CD4-positive, alpha-beta T cell (primary cell): Measurements from ENCODE around the gene CLIC4. TPM values are rescaled to one million over a fixed set of nuclear protein-coding genes. Genes with fewer than 3 reads are reported as not detected.

Source experiments
- ATAC-seq: fragments of 200-7000 bp; cut with Tn5 transposase; one replicate; pipeline ENCODE4 v1.10.0; 2022; ENCODE audit warnings: mild to moderate bottlenecking; ENCODE audit not compliant: poor library complexity
- CTCF ChIA-PET: fragments of 350-600 bp; sonication (Branson Sonifier 250); formaldehyde crosslinking; loops from one replicate; lab custom pipeline; 2021; ENCODE audit warnings: antibody characterized with exemption, inconsistent platforms; lab: Charles Lee
- POLR2A ChIA-PET: fragments of 350-600 bp; sonication (Branson Sonifier 250); formaldehyde crosslinking; loops from one replicate; lab custom pipeline; 2021; ENCODE audit warnings: antibody characterized with exemption, inconsistent platforms; lab: Charles Lee
- DNase-seq, 14 experiments: peaks; one replicate each; pipeline ENCODE4 v3.0.0-alpha.2; 2013 to 2020; ENCODE audit warnings: mixed read lengths in 2 of 14
- H3K27ac ChIP-seq, 2 donors: one replicate each; pipeline versions ENCODE4 v1.5.1 to v1.7.0; 2013; ENCODE audit warnings: low read length in 2 of 2, low read depth in 1 of 2, mild to moderate bottlenecking in 1 of 2
- H3K27me3 ChIP-seq, 2 experiments: 1 replicate in 1 of 2; 2 replicates in 1 of 2; pipeline versions ENCODE4 v1.6.1 to v1.7.0; 2013; ENCODE audit warnings: low read length in 2 of 2, control low read depth in 1 of 2, mild to moderate bottlenecking in 1 of 2, moderate library complexity in 1 of 2; ENCODE audit not compliant: insufficient read depth in 2 of 2, control insufficient read depth in 1 of 2
- H3K36me3 ChIP-seq: one replicate; pipeline ENCODE4 v1.6.1; 2013; ENCODE audit warnings: low read length, control low read depth; ENCODE audit not compliant: insufficient read depth
- H3K4me1 ChIP-seq: one replicate; pipeline ENCODE4 v1.6.1; 2013; ENCODE audit warnings: low read length, control low read depth; ENCODE audit not compliant: insufficient read depth
- H3K4me3 ChIP-seq: one replicate; pipeline ENCODE4 v1.5.1; 2013; ENCODE audit warnings: mild to moderate bottlenecking, low read length, moderate library complexity
- H3K9me3 ChIP-seq, 2 experiments: 1 replicate in 1 of 2; 2 replicates in 1 of 2; pipeline versions ENCODE4 v1.6.1 to v1.7.0; 2013; ENCODE audit warnings: low read length in 2 of 2, mild to moderate bottlenecking in 2 of 2, control low read depth in 1 of 2, moderate library complexity in 1 of 2; ENCODE audit not compliant: control insufficient read depth in 1 of 2, insufficient read depth in 1 of 2
- H3K27ac Mint-ChIP-seq: one replicate; pipeline ENCODE4 v1.8.0; 2020; ENCODE audit warnings: mixed read lengths
- H3K27me3 Mint-ChIP-seq: one replicate; pipeline ENCODE4 v1.8.0; 2021; ENCODE audit warnings: mixed read lengths
- H3K36me3 Mint-ChIP-seq: one replicate; pipeline ENCODE4 v1.8.0; 2021; ENCODE audit warnings: low read depth, mixed read lengths
- H3K4me1 Mint-ChIP-seq: one replicate; pipeline ENCODE4 v1.8.0; 2021; ENCODE audit warnings: low read depth, mixed read lengths
- H3K4me3 Mint-ChIP-seq: one replicate; pipeline ENCODE4 v1.8.0; 2020; ENCODE audit warnings: mild to moderate bottlenecking, mixed read lengths
- H3K9me3 Mint-ChIP-seq: one replicate; pipeline ENCODE4 v1.8.0; 2020; ENCODE audit warnings: mixed read lengths
- intact Hi-C, 2 experiments: fragments of 100-400 bp; cut with DNase I in 1 of 2; cut with micrococcal nuclease in 1 of 2; formaldehyde crosslinking; loops; one replicate each; pipeline versions ENCODE4 v1.15.1 to v1.9.0; 2023 to 2025; cut with DNase I, micrococcal nuclease
- total RNA-seq, 174 experiments: library from RNA in 2 of 174; stranded (reverse) in 2 of 174; gene quantifications; one replicate each; pipeline ENCODE4 v1.2.3 and lab custom pipeline; 2021 to 2026
- TF ChIP-seq, protein P1 (sequence below): fragments of 200-600 bp; IDR thresholded peaks from one replicate; pipeline ENCODE4 v1.8.0; 2022; ENCODE audit warnings: antibody characterized with exemption, mild to moderate bottlenecking

CLIC4 gene
- total RNA-seq, 2 experiments from 2014 or later: 1.1 to 1.3 TPM

DNA sequence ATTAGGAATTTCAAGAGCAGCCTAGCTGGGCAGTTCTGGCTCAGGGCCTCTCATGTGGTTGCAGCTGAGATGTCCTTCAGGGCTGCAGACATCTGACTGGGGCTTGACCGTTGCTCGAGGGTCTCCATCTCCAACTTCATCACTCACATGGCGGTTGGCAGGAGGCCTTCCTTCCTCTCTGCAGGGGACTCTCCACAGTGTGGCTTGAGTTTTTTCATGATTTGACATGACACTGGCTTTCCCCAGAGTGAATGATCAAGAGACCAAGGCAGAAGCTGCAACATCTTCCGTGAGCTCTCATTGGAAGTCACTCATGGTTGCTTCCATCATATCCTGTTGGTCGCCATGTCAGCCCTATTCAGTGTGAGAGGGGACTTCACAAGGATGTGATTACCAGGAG lies 110.2 kb downstream of the CLIC4 start:
- Histone ChIP-seq H3K36me3 (no peaks in the 10 kb centered on the region), H3K27me3 (no peaks in the 10 kb centered on the region), H3K27ac (no peak overlapping the region), H3K4me3 (no peak overlapping the region), H3K4me1 (peaks cover 8% of the 10 kb centered on the region), H3K9me3 (no peaks in the 10 kb centered on the region)
- H3K27ac Mint-ChIP-seq: no peak overlapping the region
- H3K9me3 Mint-ChIP-seq: no peaks in the 10 kb centered on the region
- no peaks in the 10 kb centered on the region for H3K36me3 Mint-ChIP-seq
- H3K4me1 Mint-ChIP-seq: no peaks in the 10 kb centered on the region
- TF ChIP-seq, protein P1, sequence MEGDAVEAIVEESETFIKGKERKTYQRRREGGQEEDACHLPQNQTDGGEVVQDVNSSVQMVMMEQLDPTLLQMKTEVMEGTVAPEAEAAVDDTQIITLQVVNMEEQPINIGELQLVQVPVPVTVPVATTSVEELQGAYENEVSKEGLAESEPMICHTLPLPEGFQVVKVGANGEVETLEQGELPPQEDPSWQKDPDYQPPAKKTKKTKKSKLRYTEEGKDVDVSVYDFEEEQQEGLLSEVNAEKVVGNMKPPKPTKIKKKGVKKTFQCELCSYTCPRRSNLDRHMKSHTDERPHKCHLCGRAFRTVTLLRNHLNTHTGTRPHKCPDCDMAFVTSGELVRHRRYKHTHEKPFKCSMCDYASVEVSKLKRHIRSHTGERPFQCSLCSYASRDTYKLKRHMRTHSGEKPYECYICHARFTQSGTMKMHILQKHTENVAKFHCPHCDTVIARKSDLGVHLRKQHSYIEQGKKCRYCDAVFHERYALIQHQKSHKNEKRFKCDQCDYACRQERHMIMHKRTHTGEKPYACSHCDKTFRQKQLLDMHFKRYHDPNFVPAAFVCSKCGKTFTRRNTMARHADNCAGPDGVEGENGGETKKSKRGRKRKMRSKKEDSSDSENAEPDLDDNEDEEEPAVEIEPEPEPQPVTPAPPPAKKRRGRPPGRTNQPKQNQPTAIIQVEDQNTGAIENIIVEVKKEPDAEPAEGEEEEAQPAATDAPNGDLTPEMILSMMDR: no peak
- intact Hi-C loops: no loop called here
- no peaks in the 10 kb centered on the region for H3K27me3 Mint-ChIP-seq
- DNase-seq (no peak), ATAC-seq (no peak)
- ChIA-PET CTCF (no interaction called here), POLR2A (no interaction called here)
- H3K4me3 Mint-ChIP-seq: no peak overlapping the region

DNA sequence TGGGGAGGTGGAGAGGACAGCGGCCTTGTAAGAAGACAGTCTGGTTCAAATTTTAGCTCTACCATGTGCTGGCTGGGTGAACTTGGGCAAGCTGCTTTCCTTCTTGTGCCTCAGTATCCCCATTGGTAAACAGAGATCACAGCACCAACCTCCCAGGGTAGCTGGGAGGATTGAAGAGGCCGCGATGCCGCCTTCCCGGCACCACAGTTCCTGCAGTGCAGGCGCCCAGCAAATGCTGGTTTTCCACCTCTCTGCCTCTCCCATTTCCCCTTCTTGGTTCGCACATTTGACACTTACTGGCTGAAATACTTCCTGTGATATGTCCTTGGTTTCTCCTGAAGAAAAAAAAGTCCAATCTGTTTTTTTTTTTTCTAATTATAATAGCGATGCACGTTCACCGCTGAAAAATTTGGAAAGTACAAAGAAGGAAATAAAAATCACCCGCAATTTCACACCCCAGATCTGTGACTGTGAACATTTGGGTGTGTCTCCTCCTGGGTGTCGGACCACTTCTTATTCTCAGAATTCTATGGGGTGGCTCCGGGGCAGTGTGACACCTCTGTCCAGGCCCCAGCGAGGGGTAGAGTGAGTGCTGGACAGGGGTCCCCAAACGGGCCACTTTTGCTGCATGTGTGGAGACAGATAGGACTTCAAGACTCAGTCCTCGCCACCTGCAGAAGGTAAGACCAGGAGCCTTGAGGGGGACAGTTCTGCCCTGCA lies 111.7 kb downstream of the CLIC4 start:
- Histone ChIP-seq H3K36me3 (no peaks in the 10 kb centered on the region), H3K4me1 (peaks cover 8% of the 10 kb centered on the region), H3K4me3 (no peak overlapping the region), H3K27me3 (no peaks in the 10 kb centered on the region), H3K27ac (no peak overlapping the region), H3K9me3 (no peaks in the 10 kb centered on the region)
- Mint-ChIP-seq H3K36me3 (no peaks in the 10 kb centered on the region), H3K4me1 (no peaks in the 10 kb centered on the region), H3K9me3 (no peaks in the 10 kb centered on the region), H3K27me3 (no peaks in the 10 kb centered on the region), H3K27ac (no peak overlapping the region), H3K4me3 (no peak overlapping the region)
- DNase-seq: peak in 3 of 14 experiments; percentile 26 to 59 (median 31)
- POLR2A ChIA-PET: no interaction called here
- CTCF ChIA-PET: no interaction called here
- no peak for ATAC-seq
- intact Hi-C loops: no loop called here
- TF ChIP-seq, protein P1: no peak

DNA sequence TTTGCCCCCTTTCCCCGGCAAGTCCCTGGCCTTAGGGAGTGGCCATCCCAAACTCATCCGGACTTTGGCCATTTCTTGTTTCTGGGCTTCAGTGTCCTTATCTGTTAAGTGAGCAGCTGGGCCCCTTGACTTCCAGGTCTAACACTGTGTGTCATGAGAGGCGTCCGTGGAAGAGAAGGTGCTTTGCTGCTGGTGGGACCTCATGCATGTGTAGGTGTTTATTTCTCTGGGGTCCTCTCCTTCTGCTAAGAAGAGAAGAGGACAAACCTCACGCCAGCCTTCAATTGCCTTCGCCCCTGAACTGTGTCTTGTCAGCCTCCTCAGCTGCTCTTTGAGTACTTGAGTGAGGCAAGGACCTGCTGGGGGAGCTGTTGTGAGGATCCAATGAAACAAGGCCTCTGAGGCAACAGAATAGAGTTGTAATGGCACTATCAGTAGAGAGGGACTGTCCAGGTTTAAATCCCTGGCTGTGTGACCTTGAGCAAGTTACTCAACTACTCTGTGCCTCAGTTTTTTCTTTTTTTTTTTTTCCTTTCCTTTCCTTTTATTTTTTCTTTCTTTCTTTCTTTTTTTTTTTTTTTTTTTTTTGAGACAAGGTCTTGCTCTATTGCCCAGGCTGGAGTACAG lies 112.4 kb downstream of the CLIC4 start:
- H3K4me3 ChIP-seq: no peak overlapping the region
- Mint-ChIP-seq H3K4me1 (no peaks in the 10 kb centered on the region), H3K27ac (no peak overlapping the region), H3K4me3 (no peak overlapping the region), H3K27me3 (no peaks in the 10 kb centered on the region), H3K36me3 (no peaks in the 10 kb centered on the region), H3K9me3 (no peaks in the 10 kb centered on the region)
- intact Hi-C loops: no loop called here
- no peaks in the 10 kb centered on the region for H3K9me3 ChIP-seq
- no peak for ATAC-seq
- POLR2A ChIA-PET: no interaction called here
- H3K27me3 ChIP-seq: no peaks in the 10 kb centered on the region
- no peaks in the 10 kb centered on the region for H3K36me3 ChIP-seq
- CTCF ChIA-PET: no interaction called here
- TF ChIP-seq, protein P1: no peak
- no peak overlapping the region for H3K27ac ChIP-seq
- DNase-seq: peak in 3 of 14 experiments; percentile 20 to 34 (median 25)
- peaks cover 8% of the 10 kb centered on the region for H3K4me1 ChIP-seq
